ENCODE data around the gene TPK1.
"Not testable (repeated sequence)": the region's sequence is repeated elsewhere in the genome, so short reads cannot be mapped to it uniquely, and the experiment has no call there.

Gene TPK1

DNA sequence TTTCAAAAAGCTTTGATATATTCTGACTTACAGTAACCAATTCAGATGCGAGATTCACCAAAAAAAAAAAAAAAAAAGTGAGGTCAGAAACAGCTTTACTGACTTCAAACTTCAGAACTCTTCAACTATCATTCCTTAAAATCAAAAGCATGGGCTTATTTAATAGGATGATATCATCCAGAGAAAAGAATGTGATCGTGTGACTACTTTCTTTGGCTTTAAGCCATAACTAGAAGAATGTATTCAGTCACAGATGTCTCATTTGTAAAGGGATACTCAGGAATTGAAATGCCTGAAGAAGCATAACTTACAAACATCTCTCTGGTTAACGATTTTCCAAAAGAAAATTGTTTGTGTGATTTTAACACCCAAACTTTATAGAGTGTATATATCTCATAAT, 11.5 kb downstream of the TPK1 start:
- in situ Hi-C loops (cut with MboI; ENCODE audit: low sequenced_read_pairs), result no loop called here

DNA sequence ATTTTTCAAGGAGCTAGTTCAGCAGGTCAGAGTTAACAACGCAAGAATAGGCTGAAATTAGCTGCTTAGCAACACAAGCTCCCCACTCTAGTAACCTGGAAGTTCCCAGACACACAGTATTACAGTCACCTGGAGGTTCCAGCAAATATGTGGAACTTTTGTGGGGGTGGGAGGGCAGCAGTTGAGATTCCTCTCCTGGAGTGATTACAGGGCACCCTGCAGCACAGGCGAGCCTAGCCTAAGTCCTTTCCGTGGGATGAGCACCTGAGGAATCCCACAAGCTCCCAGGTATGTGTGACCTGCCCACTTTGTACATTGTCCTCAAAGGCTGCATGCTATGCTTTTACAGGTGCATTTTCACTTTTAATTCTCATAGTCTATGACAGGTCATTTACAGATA, 13.6 kb downstream of the TPK1 start:
- in situ Hi-C loops (cut with MboI; ENCODE audit: low sequenced_read_pairs), result no loop called here

DNA sequence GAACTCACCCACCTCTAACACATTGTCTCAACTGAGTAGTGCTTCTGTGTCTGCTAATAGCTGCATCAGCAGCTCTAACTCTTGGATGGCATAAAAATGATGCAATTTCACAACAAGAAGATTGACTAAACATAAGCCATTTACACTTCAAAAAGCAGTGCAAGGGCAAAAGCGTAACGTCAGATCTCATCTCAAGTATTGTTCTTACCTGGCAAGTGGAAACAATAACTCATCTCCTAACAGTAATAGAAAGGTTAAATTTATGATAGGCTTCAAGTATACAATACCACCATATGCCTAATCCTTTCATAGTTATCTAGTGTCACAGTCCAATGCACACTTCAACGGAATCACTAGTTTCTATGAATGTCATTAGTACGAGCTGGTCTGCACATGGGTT, 14.8 kb downstream of the TPK1 start:
- in situ Hi-C loops (cut with MboI; ENCODE audit: low sequenced_read_pairs), result no loop called here

DNA sequence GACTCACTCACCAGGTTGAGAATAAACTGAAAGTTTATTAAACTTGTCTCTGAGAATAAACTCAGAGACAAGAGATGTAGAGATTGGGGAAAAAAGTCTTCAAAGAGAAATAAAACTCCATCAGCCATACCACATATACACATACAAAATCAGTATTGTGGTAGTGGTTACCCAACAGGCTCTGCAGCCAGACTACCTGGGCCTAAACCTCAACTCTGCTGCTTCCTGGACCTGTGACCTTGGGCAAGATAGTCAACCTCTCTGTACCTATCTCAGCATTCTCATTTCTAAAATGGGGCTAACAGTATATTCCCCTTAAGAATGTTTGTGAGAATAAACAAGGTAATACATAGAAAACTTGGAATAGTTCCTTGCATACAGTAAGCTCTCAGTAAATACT, 15.3 kb downstream of the TPK1 start:
- in situ Hi-C loops (cut with MboI; ENCODE audit: low sequenced_read_pairs), result no loop called here

DNA sequence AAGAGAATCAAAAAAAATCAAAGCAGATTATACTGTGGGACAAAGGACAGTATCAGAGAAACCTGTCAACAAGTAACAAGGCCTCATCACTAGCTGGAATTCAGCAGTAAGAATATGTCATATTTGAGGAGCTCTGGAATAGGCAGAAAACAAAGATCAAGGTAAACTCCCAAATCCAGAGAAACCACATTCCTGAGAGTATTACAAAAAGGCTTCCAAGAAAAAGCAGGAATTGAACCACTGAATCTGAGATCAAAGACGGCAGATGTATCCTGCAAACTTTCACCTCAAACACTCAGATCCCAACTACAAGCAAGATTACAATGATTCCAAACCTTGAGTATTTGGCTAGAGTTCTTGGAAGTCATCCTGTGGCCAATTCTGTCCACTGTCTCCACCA, 16.3 kb downstream of the TPK1 start:
- in situ Hi-C loops (cut with MboI; ENCODE audit: low sequenced_read_pairs), result no loop called here

DNA sequence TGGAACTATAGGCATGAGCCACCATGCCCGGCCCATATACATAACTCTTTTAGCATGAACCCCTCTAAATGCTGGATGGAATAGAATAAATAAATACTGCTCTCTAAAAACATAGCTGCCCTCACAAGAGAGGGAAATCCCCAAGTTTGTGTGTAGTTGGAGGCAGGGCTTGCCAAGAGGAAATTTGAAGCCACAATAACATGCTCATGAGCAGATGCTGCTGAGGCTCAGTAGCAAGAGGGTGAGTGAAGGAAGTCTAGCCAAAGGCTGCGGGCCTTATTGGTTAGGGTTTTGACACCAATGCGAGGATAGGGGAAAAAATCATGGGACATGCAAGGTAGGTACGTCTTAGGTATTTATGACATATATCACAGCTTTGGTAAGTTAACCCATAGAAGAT, 17.3 kb downstream of the TPK1 start:
- in situ Hi-C loops (cut with MboI; ENCODE audit: low sequenced_read_pairs), result no loop called here

DNA sequence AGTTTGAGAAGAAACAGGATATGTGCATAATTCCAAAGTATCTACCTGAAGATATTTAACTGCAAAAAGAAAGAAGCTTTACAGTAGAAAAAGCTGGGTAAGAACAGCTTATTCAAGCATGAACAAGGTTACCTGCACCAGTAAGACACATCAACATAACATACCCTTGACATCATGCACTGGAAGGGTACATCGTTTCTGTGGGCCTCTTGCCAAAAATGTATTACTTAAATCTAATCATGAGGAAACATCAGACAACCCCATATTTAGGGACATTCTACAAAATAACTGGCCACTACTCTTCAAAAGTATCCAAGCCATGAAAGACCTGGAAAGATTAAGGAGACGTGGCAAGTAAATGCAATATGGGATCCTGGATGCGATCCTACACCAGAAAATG, 18.9 kb downstream of the TPK1 start:
- in situ Hi-C loops (cut with MboI; ENCODE audit: low sequenced_read_pairs), result no loop called here

DNA sequence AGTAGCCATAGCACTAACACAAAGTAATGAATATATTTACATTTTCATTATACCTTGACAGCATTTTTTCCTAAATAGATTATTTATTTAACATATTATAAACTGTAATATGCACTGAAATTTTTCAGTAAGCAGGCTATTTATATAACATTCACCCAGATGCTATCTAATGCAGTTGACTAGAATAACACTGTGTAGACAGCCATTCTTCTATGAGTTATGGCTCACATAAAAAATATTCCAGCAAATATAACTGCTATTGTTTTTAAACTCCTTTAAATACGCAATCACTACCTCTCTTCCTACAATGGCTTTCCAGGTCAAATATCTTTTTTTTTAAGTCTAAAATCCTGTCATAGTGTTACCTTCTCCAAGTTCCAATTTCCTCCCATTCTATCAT, 21.6 kb downstream of the TPK1 start:
- in situ Hi-C loops (cut with MboI; ENCODE audit: low sequenced_read_pairs), result no loop called here

DNA sequence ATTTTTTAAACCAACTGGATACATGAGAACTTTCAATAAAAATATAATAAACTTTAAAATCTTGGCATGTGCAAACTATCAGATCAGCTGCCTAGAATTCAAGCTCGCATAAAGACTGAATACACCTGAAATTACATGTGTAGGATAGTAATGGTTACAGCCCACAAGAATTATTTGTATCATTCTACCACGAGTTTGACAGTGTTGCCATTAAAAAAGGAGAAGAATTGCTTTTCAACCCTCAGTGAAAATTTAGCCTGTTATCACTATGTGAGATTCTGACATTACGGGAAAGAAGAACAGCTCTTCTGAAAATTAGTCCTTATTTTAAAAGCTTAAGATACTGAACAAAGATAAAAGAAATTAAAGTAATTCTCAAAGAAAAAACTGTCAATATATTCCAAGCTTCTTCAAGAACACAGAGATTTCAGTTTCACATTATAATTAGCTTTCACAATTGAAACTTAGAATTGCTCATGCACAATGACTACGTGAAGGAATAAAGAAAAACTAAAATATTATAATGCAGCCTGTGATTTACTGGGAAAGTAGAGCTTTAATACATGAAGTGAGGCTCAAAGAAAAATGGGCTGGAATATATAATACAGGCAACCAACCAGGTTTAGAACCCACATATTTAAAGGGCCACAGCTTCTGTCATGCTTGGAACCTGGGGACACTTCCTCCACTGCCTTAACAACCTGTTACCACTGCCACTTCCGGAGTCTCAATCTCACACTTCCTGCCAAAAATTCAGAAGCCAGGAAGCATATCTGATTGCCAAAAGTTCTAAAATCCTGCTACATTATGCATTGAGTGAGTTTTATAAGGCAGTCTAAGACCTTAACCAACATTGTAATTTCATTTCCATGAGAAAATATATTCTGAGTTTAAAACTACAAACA, 23.2 kb downstream of the TPK1 start:
- in situ Hi-C loops (cut with MboI; ENCODE audit: low sequenced_read_pairs), result no loop called here

DNA sequence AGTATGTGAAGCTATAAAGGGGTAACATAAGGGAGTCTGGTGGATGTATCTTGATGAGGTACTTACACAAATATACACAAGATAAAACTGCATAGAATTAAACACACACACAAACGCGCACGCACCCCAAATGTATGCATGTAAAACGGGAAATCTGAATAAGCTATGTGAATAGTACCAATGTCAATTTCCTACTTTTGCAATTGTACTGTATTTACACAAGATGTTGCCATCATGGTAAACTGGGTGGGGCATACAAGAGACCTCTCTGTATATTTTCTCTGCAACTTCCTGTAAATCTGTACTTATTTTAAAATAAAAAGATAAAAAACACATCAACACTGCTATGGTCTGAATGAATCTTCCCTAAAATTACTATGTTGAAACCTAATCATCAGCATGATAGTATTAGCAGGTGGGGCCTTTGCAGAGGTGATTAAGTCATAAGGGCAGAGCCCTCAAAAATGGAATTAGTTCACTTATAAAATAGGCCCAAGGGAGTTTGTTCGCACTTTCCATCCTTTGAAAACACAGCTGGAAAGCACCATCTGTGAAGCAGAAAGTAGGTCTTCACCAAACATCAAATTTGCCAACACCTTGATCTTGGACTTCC, 30.1 kb downstream of the TPK1 start:
- in situ Hi-C loops (cut with MboI; ENCODE audit: low sequenced_read_pairs), result no loop called here

GRCh38 chr7:144800678-144801436, 35.0 kb downstream of the TPK1 start:
- in situ Hi-C loops (cut with MboI; ENCODE audit: low sequenced_read_pairs), result not testable (repeated sequence)

- in situ Hi-C loops (cut with MboI; ENCODE audit: low sequenced_read_pairs), result no loop called here
These were observed 38.9 kb downstream of the TPK1 start for GRCh38 chr7:144796919-144797318.

DNA sequence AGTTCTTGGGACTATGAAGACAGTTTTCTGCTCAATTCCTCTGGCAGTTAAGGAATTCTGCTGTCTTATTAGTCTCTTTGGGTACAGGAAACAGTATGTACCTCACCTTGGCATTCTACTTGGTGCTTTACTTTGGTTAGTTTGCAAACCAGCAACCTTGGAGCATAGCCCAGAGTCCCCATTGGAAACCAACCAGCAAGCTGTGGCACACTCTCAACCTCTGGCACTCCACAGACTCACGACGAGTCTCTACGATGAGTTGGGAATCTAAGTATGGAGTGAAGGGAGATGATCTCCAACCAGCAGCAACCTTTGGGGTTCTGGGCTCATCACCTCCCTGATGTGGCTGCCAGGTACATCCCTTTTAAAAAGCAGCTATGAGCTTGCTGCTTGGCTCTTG, 43.8 kb downstream of the TPK1 start:
- in situ Hi-C loops (cut with MboI; ENCODE audit: low sequenced_read_pairs), result no loop called here

- in situ Hi-C loops (cut with MboI; ENCODE audit: low sequenced_read_pairs), result no loop called here
These were observed 44.4 kb downstream of the TPK1 start for GRCh38 chr7:144791488-144791887.

DNA sequence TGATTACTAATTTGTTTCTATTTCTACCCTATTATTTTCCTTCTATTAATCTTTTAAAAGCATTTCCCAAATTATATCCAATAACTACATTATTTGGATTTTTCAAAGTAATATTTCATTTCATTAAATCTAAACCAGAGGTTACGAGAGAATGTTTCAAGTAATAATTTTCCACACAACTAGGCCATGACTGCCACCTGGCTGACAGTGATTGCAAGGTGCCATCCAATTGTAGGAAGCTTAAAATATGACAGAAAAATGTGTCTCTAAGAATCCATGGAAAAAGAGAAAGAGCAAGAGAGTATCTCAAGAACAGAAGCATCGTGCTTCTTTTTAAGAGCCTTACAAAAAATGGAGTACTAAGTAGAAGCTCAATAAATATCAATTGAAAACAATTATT, 48.7 kb downstream of the TPK1 start:
- in situ Hi-C loops (cut with MboI; ENCODE audit: low sequenced_read_pairs), result no loop called here

- in situ Hi-C loops (cut with MboI; ENCODE audit: low sequenced_read_pairs), result no loop called here
These were observed 49.3 kb downstream of the TPK1 start for GRCh38 chr7:144786522-144786921.

- in situ Hi-C loops (cut with MboI; ENCODE audit: low sequenced_read_pairs), result no loop called here
These were observed 49.8 kb downstream of the TPK1 start for GRCh38 chr7:144786079-144786478.

- in situ Hi-C loops (cut with MboI; ENCODE audit: low sequenced_read_pairs), result no loop called here
These were observed 50.3 kb downstream of the TPK1 start for GRCh38 chr7:144785521-144785920.

GRCh38 chr7:144784943-144785342, 50.9 kb downstream of the TPK1 start:
- in situ Hi-C loops (cut with MboI; ENCODE audit: low sequenced_read_pairs), result no loop called here

GRCh38 chr7:144784441-144784840, 51.4 kb downstream of the TPK1 start:
- in situ Hi-C loops (cut with MboI; ENCODE audit: low sequenced_read_pairs), result no loop called here

DNA sequence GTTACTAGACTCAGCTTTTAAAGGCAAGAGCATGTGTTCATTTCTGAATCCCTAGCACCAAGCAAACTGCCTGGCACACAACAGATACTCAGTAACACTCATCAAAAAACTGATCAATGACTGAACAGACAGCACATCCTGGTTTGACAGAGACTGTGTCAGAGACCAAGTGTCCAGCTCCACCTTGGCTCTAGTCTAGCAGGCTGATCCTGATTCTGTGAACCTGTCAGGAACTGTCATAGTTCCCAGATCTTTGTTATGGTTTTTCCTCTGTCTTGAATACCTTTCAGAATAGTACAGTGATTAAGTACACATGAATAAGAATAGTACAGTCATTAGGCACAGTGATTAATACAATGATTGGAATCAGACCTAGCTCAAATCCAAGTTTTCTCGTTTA, 53.0 kb downstream of the TPK1 start:
- in situ Hi-C loops (cut with MboI; ENCODE audit: low sequenced_read_pairs), result no loop called here

- in situ Hi-C loops (cut with MboI; ENCODE audit: low sequenced_read_pairs), result no loop called here
These were observed 55.7 kb downstream of the TPK1 start for GRCh38 chr7:144780071-144780608.
